ENCODE measurements around the gene RUFY4. TPM values are rescaled to one million over a fixed set of nuclear protein-coding genes. Genes with fewer than 3 reads are reported as not detected.
"Not testable (repeated sequence)": the region's sequence is repeated elsewhere in the genome, so short reads cannot be mapped to it uniquely, and the experiment has no call there.

The RUFY4 gene
- total RNA-seq, 1 experiment from 2014 or later, result not detected

GRCh38 chr2:218089259-218089658, 20.2 kb downstream of the RUFY4 start:
- DNase-seq (ENCODE audit: low read depth), result no peak

- DNase-seq (ENCODE audit: low read depth), result no peak
These were observed 22.7 kb downstream of the RUFY4 start for GRCh38 chr2:218091746-218092145.

GRCh38 chr2:218093879-218094278, 24.8 kb downstream of the RUFY4 start:
- DNase-seq (ENCODE audit: low read depth), result no peak

GRCh38 chr2:218095853-218096252, 26.8 kb downstream of the RUFY4 start:
- DNase-seq (ENCODE audit: low read depth), result no peak

GRCh38 chr2:218097975-218098374, 28.9 kb downstream of the RUFY4 start:
- DNase-seq (ENCODE audit: low read depth), result no peak

GRCh38 chr2:218108834-218109233, 39.8 kb downstream of the RUFY4 start:
- DNase-seq (ENCODE audit: low read depth), result not testable (repeated sequence)

- not testable (repeated sequence) for DNase-seq (ENCODE audit: low read depth)
These were observed 52.7 kb downstream of the RUFY4 start for GRCh38 chr2:218121789-218122188.

- DNase-seq (ENCODE audit: low read depth), result not testable (repeated sequence)
These were observed 53.2 kb downstream of the RUFY4 start for GRCh38 chr2:218122286-218122685.

GRCh38 chr2:218123986-218124385, 54.9 kb downstream of the RUFY4 start:
- DNase-seq (ENCODE audit: low read depth), result peak; percentile 12

- no peak for DNase-seq (ENCODE audit: low read depth)
These were observed 56.0 kb downstream of the RUFY4 start for GRCh38 chr2:218125095-218125494.

GRCh38 chr2:218125626-218126080, 56.6 kb downstream of the RUFY4 start, which contains the start of gene CXCR2:
TSS of gene CXCR2 (plus strand) at chr2:218126028. CDS start at chr2:218134802, 8,774 bp downstream.
- DNase-seq (ENCODE audit: low read depth), result no peak

- no peak for DNase-seq (ENCODE audit: low read depth)
These were observed 58.9 kb downstream of the RUFY4 start for GRCh38 chr2:218127929-218128455.

- no peak for DNase-seq (ENCODE audit: low read depth)
These were observed 59.9 kb downstream of the RUFY4 start for GRCh38 chr2:218128781-218129457.

- peak; percentile 56 for DNase-seq (ENCODE audit: low read depth)
These were observed 60.5 kb downstream of the RUFY4 start for GRCh38 chr2:218129458-218130135.

- no peak for DNase-seq (ENCODE audit: low read depth)
These were observed 61.3 kb downstream of the RUFY4 start for GRCh38 chr2:218130377-218130776.

GRCh38 chr2:218130822-218131221, 61.8 kb downstream of the RUFY4 start:
- no peak for DNase-seq (ENCODE audit: low read depth)

GRCh38 chr2:218137514-218137913, 68.5 kb downstream of the RUFY4 start:
- no peak for DNase-seq (ENCODE audit: low read depth)

- DNase-seq (ENCODE audit: low read depth), result no peak
These were observed 69.0 kb downstream of the RUFY4 start for GRCh38 chr2:218138047-218138446.

Other genes with a start within 250 kb of the RUFY4 start
- gene TNS1, start 66.3 kb upstream of the RUFY4 start, total RNA-seq (2014; rRNA removed; shearing (Covaris generic)), result 0.80 and 2.6 TPM in 2 replicates
- gene CXCR2, start 56.8 kb downstream of the RUFY4 start, total RNA-seq (2014; rRNA removed; shearing (Covaris generic)), result not detected in 2 replicates
- gene CXCR1, start 97.7 kb downstream of the RUFY4 start, total RNA-seq (2014; rRNA removed; shearing (Covaris generic)), result not detected in 2 replicates
- gene ARPC2, start 147.9 kb downstream of the RUFY4 start, total RNA-seq (2014; rRNA removed; shearing (Covaris generic)), result 293 and 345 TPM in 2 replicates
- not detected in 2 replicates for gene GPBAR1, start 191.8 kb downstream of the RUFY4 start, total RNA-seq (2014; rRNA removed; shearing (Covaris generic))
- 237 and 278 TPM in 2 replicates for gene AAMP, start 200.9 kb downstream of the RUFY4 start, total RNA-seq (2014; rRNA removed; shearing (Covaris generic))
- gene PNKD, start 201.3 kb downstream of the RUFY4 start, total RNA-seq (2014; rRNA removed; shearing (Covaris generic)), result 25.0 and 36.4 TPM in 2 replicates
- gene TMBIM1, start 223.2 kb downstream of the RUFY4 start, total RNA-seq (2014; rRNA removed; shearing (Covaris generic)), result 39.1 and 44.4 TPM in 2 replicates

Data from Daoy (cell line).